Gastroesophageal sphincter (tissue), 3 donors: Measurements from ENCODE around the gene KIAA2012.

Experiments
- POLR2A ChIP-seq, 2 donors: fragments of 450-650 bp; IDR thresholded peaks; one replicate each; pipeline ENCODE4 v1.6.1; 2017; ENCODE audit warnings: antibody characterized with exemption in 2 of 2, mild to moderate bottlenecking in 2 of 2, moderate library complexity in 1 of 2
- POLR2AphosphoS5 ChIP-seq: sonication (generic); formaldehyde crosslinking; IDR thresholded peaks from one replicate; pipeline ENCODE4 v1.6.1; 2017; ENCODE audit warnings: antibody characterized with exemption
- TF ChIP-seq, protein P1 (sequence below), 4 experiments: fragments of 200-600 bp in 2 of 4; fragments of 450-650 bp in 2 of 4; sonication (generic) in 1 of 4; IDR thresholded peaks; one replicate each; pipeline ENCODE4 v1.5.1; 2017 to 2019; ENCODE audit warnings: antibody characterized with exemption in 4 of 4, mild to moderate bottlenecking in 2 of 4, moderate library complexity in 2 of 4

- TF ChIP-seq, protein P1, sequence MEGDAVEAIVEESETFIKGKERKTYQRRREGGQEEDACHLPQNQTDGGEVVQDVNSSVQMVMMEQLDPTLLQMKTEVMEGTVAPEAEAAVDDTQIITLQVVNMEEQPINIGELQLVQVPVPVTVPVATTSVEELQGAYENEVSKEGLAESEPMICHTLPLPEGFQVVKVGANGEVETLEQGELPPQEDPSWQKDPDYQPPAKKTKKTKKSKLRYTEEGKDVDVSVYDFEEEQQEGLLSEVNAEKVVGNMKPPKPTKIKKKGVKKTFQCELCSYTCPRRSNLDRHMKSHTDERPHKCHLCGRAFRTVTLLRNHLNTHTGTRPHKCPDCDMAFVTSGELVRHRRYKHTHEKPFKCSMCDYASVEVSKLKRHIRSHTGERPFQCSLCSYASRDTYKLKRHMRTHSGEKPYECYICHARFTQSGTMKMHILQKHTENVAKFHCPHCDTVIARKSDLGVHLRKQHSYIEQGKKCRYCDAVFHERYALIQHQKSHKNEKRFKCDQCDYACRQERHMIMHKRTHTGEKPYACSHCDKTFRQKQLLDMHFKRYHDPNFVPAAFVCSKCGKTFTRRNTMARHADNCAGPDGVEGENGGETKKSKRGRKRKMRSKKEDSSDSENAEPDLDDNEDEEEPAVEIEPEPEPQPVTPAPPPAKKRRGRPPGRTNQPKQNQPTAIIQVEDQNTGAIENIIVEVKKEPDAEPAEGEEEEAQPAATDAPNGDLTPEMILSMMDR (IDR thresholded peaks at IDR 0.05): no peak
- TF ChIP-seq POLR2AphosphoS5 (no peak), POLR2A (IDR thresholded peaks at IDR 0.05) (no peak)
These were observed 69.5 kb downstream of the KIAA2012 start for GRCh38 chr2:202142540-202142939.
